Heart right ventricle (tissue), 16 donors: ENCODE results near the gene UCN3. TPM values are rescaled to one million over a fixed set of nuclear protein-coding genes. Genes with fewer than 3 reads are reported as not detected.

Source experiments
- ATAC-seq, 8 donors: fragments of 200-7000 bp; cut with Tn5 transposase; one replicate each; pipeline ENCODE4 v1.9.1; 2020; ENCODE audit warnings: mild to moderate bottlenecking in 8 of 8, moderate library complexity in 8 of 8, moderate number of reproducible peaks in 1 of 8
- DNase-seq, 2 donors: peaks; one replicate each; pipeline ENCODE4 v3.0.0-alpha.2; 2020
- H3K27ac ChIP-seq, 10 donors: fragments of 200-600 bp; sonication (generic) in 2 of 10; one replicate each; pipeline versions ENCODE4 v1.5.0 to v1.8.0; 2020 to 2022; ENCODE audit warnings: mild to moderate bottlenecking in 3 of 10
- H3K27me3 ChIP-seq, 7 donors: fragments of 200-600 bp; one replicate each; pipeline ENCODE4 v1.8.0; 2021 to 2022; ENCODE audit warnings: mild to moderate bottlenecking in 2 of 7
- H3K36me3 ChIP-seq, 9 donors: fragments of 200-600 bp; sonication (generic) in 1 of 9; one replicate each; pipeline versions ENCODE4 v1.5.0 to v1.8.0; 2020 to 2022; ENCODE audit warnings: mild to moderate bottlenecking in 2 of 9
- H3K4me1 ChIP-seq, 9 donors: fragments of 200-600 bp; sonication (generic) in 1 of 9; one replicate each; pipeline versions ENCODE4 v1.5.0 to v1.8.0; 2020 to 2022; ENCODE audit warnings: mild to moderate bottlenecking in 4 of 9
- H3K4me3 ChIP-seq, 10 donors: fragments of 200-600 bp; sonication (generic) in 2 of 10; one replicate each; pipeline versions ENCODE4 v1.5.0 to v1.8.0; 2020 to 2022; ENCODE audit warnings: mild to moderate bottlenecking in 7 of 10, moderate library complexity in 2 of 10
- H3K9me3 ChIP-seq, 11 donors: fragments of 200-600 bp in 10 of 11; sonication (generic) in 2 of 11; one replicate each; pipeline versions ENCODE4 v1.5.0 to v1.8.0; 2013 to 2022; ENCODE audit warnings: mild to moderate bottlenecking in 2 of 11, control low read depth in 1 of 11, moderate library complexity in 1 of 11
- CTCF ChIP-seq, 9 donors: fragments of 200-600 bp; sonication (generic) in 2 of 9; IDR thresholded peaks; one replicate each; pipeline versions ENCODE4 v1.5.0 to v1.8.0; 2021 to 2022; ENCODE audit warnings: antibody characterized with exemption in 9 of 9, mild to moderate bottlenecking in 5 of 9, moderate library complexity in 1 of 9
- WGBS, 2 donors: extraction: QIAGEN DNeasy Blood & Tissue Kit; methylation state at CpG; one replicate each; pipeline ENCODE4 v1.1.7; 2013; ENCODE audit warnings: inconsistent platforms in 1 of 2; 5-methylcytosine and 5-hydroxymethylcytosine counted together
- intact Hi-C, 10 donors: fragments of 100-400 bp; cut with DNase I; formaldehyde crosslinking; loops; one replicate each; pipeline versions ENCODE4 v1.11.1 to v1.14.2; 2022
- polyA plus RNA-seq, 2 donors: library from polyadenylated mRNA; stranded (reverse); fragments of 200-250 nt; gene quantifications; one replicate each; pipeline ENCODE4 v1.2.3, GENCODE V29; 2013
- total RNA-seq, 10 donors: library from RNA; stranded (reverse); fragmentation: NEBNext Ultra II Directional in 3 of 10; extraction: Animal tissue kit (Norgen Biotek cat#: 25700) in 3 of 10; gene quantifications; one replicate each; pipeline versions ENCODE4 v1.2.1 to v1.2.4, GENCODE V29; 2021 to 2023
- donor health status: Arrhythmogenic right ventricular cardiomyopathy.
- donor health status: ischemic (EF 13 %, LVEDD 7.1; RV severe dilation, severe dysfunction).
- donor health status: healthy with polysubstance abuse.
- donor health status: DM: no; HTN: yes; CAD: no.
- donor health status: DM: no; HTN: no; CAD: no.
- donor health status: ischemic (EF 25% LVEDD 6.9; RV normal size, moderate dysfunction).
- donor health status: ischemic (EF 25% LVEDD 5.7; RV mildly dilated, moderate dysfunction).
- donor health status: healthy.
- donor health status: DM: yes; HTN: yes; CAD: no.
- donor health status: Ischemic cardiomyopathy.
- donor health status: ischemic (EF 35%, LVEDD 5.7; RV mildly dilated, moderate dysfunction).
- donor health status: nonischemic (EF 11% LVEDD 7.7; RV severe dilation, severe dysfunction).
- donor health status: DM: yes; HTN: yes; CAD: no.
- donor health status: PGD.
- donor health status: ischemic (EF 29% LVEDD 5.4; RV normal size, mild dysfunction).
- donor health status: nonischemic (EF 23%, LVEDD 6.1; RV moderate dilation, normal function).

The UCN3 gene
- total and polyA plus RNA-seq, 12 donors: not detected

DNA sequence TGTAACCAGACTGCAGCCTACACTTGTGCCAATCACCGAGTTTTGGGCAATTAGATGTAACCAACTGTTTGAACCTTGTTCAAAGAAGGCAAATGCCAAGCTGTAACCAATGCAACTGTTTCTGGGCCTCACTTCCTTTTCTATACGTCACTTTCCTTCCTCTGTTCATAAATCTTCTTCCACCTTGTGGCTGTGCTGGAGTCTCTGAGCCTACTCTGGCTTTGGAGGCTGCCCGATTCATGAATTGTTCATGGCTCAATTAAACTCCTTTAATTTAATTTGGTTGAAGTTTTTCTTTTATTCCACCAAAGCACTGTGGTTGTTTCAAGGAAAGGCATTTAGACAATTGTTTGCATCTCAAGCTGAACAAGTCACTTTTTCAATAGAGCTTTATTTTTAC, 43.5 kb upstream of the UCN3 start:
- H3K4me3 ChIP-seq: no peak overlapping the region
- no peak for TF ChIP-seq CTCF (IDR thresholded peaks at IDR 0.05)
- no peak overlapping the region for H3K27ac ChIP-seq
- peaks cover 0 to 9% (median 0%) of the 10 kb centered on the region in 9 donors for H3K4me1 ChIP-seq
- 78 to 81% methylated on average over 3 of the region's 3 CpGs for WGBS, 2 donors
- H3K9me3 ChIP-seq: peaks cover 0 to 4% (median 0%) of the 10 kb centered on the region in 11 donors
- H3K36me3 ChIP-seq: no peaks in the 10 kb centered on the region
- intact Hi-C loops: no loop called here
- ATAC-seq (no peak), DNase-seq (no peak)
- peaks cover 0 to 6% (median under 1%) of the 10 kb centered on the region in 7 donors for H3K27me3 ChIP-seq

DNA sequence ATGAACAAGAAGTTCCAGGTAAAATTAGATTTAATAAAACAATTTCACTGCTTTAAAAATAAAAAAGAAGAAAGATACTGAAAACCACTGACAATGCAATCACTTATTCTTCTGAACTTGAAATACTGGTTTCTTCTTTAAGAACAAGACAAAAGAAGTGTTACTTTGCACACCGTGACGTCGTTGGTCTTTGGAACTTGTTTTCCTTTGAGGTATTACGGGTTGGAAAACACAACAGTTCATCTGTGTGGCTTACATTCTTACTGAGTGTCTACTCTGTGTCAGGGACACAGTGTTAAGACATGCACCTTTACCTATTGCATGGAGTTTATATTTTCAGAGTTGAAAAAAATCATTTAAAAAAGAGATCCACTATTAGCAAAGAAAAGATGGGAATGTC, 41.3 kb upstream of the UCN3 start:
- intact Hi-C loops: no loop called here
- no peaks in the 10 kb centered on the region for H3K36me3 ChIP-seq
- H3K27ac ChIP-seq: no peak overlapping the region
- ATAC-seq: no peak
- H3K4me1 ChIP-seq: no peaks in the 10 kb centered on the region
- WGBS, 2 donors: 83% methylated on average over 4 of the region's 4 CpGs
- H3K9me3 ChIP-seq: peaks cover 0 to 4% (median 0%) of the 10 kb centered on the region in 11 donors
- TF ChIP-seq CTCF (IDR thresholded peaks at IDR 0.05): no peak
- H3K4me3 ChIP-seq: no peak overlapping the region
- H3K27me3 ChIP-seq: peaks cover 0 to 6% (median 2%) of the 10 kb centered on the region in 7 donors
- DNase-seq: no peak

DNA sequence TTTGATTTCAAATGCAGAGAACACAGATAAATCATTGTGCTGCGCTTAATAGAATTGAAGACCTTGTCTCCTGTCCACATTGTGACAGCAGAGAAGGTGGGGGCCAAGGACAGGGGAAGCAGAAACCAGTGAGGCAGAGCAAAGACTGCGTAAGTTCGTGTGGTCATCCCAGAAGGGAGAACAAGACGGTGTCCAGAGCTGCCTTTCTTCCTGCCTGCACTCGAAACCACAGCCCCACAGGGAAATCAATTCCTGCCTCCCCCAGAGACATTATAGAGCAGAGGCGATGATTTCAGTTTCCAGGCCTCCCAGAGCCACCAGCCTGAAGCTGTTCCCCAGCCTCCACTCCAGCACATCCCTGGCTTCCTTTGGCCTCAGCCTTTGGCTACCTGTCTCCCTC, 39.7 kb upstream of the UCN3 start:
- Histone ChIP-seq H3K4me3 (no peak overlapping the region), H3K36me3 (no peaks in the 10 kb centered on the region), H3K4me1 (no peaks in the 10 kb centered on the region), H3K27me3 (peaks cover 0 to 10% (median 2%) of the 10 kb centered on the region in 7 donors), H3K9me3 (peaks cover 0 to 4% (median 0%) of the 10 kb centered on the region in 11 donors), H3K27ac (no peak overlapping the region)
- WGBS, 2 donors: 51 to 53% methylated on average over 6 of the region's 6 CpGs
- no peak for DNase-seq
- intact Hi-C loops: no loop called here
- ATAC-seq: no peak
- no peak for TF ChIP-seq CTCF (IDR thresholded peaks at IDR 0.05)

GRCh38 chr10:5334196-5334880, 30.4 kb upstream of the UCN3 start:
- DNase-seq (no peak), ATAC-seq (no peak)
- Histone ChIP-seq H3K4me1 (no peaks in the 10 kb centered on the region), H3K36me3 (no peaks in the 10 kb centered on the region), H3K27me3 (peaks cover 0 to 15% (median 0%) of the 10 kb centered on the region in 7 donors), H3K4me3 (no peak overlapping the region), H3K27ac (no peak overlapping the region), H3K9me3 (no peaks in the 10 kb centered on the region)
- no peak for TF ChIP-seq CTCF (IDR thresholded peaks at IDR 0.05)
- intact Hi-C loops: no loop called here
- 62 to 76% methylated on average over 5 of the region's 5 CpGs for WGBS, 2 donors
